ENCODE data around the gene FYTTD1.

DNA sequence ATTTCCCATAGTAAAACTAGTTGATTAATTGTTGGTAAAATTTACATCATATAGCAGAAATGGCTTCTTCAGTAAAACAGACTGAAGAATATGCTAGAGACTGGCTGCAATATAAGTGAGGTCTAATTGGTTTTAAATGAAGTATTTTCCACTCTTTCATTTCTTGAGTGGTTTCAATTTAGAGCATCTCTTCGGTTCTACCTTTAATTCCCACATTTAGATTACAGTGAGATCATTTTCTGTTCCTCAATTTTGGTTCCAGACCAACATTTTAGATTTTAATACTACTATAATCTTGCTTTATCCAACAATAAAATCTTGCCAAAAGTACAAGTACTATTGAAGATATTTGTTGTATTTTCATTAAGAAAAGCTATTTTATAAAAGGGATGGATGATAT lies 40.4 kb downstream of the FYTTD1 start:
- TF ChIP-seq, protein P1, sequence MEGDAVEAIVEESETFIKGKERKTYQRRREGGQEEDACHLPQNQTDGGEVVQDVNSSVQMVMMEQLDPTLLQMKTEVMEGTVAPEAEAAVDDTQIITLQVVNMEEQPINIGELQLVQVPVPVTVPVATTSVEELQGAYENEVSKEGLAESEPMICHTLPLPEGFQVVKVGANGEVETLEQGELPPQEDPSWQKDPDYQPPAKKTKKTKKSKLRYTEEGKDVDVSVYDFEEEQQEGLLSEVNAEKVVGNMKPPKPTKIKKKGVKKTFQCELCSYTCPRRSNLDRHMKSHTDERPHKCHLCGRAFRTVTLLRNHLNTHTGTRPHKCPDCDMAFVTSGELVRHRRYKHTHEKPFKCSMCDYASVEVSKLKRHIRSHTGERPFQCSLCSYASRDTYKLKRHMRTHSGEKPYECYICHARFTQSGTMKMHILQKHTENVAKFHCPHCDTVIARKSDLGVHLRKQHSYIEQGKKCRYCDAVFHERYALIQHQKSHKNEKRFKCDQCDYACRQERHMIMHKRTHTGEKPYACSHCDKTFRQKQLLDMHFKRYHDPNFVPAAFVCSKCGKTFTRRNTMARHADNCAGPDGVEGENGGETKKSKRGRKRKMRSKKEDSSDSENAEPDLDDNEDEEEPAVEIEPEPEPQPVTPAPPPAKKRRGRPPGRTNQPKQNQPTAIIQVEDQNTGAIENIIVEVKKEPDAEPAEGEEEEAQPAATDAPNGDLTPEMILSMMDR (conservative IDR thresholded peaks at IDR 0.05), result no peak
- TF ChIP-seq EZH2 (IDR thresholded peaks at IDR 0.05; ENCODE audit: low read depth), result no peak
